Type B pancreatic cell (in vitro differentiated cells): ENCODE measurements around the gene CFAP299. TPM values are rescaled to one million over a fixed set of nuclear protein-coding genes. Genes with fewer than 3 reads are reported as not detected.
A peak's percentile ranks its signal among the peaks of the same experiment; 100 is the strongest.

Experiments used
- DNase-seq: peaks from one replicate; pipeline ENCODE4 v3.0.0; 2021; ENCODE audit warnings: mixed read lengths; ENCODE audit not compliant: unreplicated experiment; ENCODE audit errors: extremely low spot score
- H3K27ac Mint-ChIP-seq: 2 replicates; pipeline ENCODE4 v1.8.0; 2021; ENCODE audit warnings: mild to moderate bottlenecking, mixed read lengths
- H3K27me3 Mint-ChIP-seq: 2 replicates; pipeline ENCODE4 v1.8.0; 2021; ENCODE audit warnings: mixed read lengths
- H3K36me3 Mint-ChIP-seq: 2 replicates; pipeline ENCODE4 v1.8.0; 2021; ENCODE audit warnings: mixed read lengths
- H3K4me1 Mint-ChIP-seq: one replicate; pipeline ENCODE4 v1.8.0; 2021; ENCODE audit warnings: mixed read lengths; ENCODE audit not compliant: unreplicated experiment
- H3K4me3 Mint-ChIP-seq: 2 replicates; pipeline ENCODE4 v1.8.0; 2021; ENCODE audit warnings: mild to moderate bottlenecking, mixed read lengths
- H3K9me3 Mint-ChIP-seq: 2 replicates; pipeline ENCODE4 v1.8.0; 2021; ENCODE audit warnings: mixed read lengths
- CTCF ChIP-seq: fragments of 200-600 bp; sonication (generic); conservative IDR thresholded peaks from 2 replicates; pipeline ENCODE4 v1.5.0; 2021; ENCODE audit warnings: antibody characterized with exemption, mild to moderate bottlenecking
- total RNA-seq: library from RNA; stranded (reverse); gene quantifications from 2 replicates; pipeline ENCODE4 v1.2.1, GENCODE V29; 2021; ENCODE audit warnings: low replicate concordance

Gene CFAP299
- total RNA-seq, 1 donor from 2014 or later: 1.1 TPM

- peaks cover 13% of the 10 kb centered on the region for H3K27me3 Mint-ChIP-seq
- H3K4me3 Mint-ChIP-seq: no peak overlapping the region
- DNase-seq: no peak
- H3K4me1 Mint-ChIP-seq: peaks cover 4% of the 10 kb centered on the region
- no peak for TF ChIP-seq CTCF
- no peaks in the 10 kb centered on the region for H3K9me3 Mint-ChIP-seq
- H3K36me3 Mint-ChIP-seq: no peaks in the 10 kb centered on the region
- no peak overlapping the region for H3K27ac Mint-ChIP-seq
Measured at GRCh38 chr4:80585542-80585941, 250.0 kb downstream of the CFAP299 start.

- no peaks in the 10 kb centered on the region for H3K36me3 Mint-ChIP-seq
- H3K27me3 Mint-ChIP-seq: peaks cover 10% of the 10 kb centered on the region
- no peak overlapping the region for H3K4me3 Mint-ChIP-seq
Measured at GRCh38 chr4:80586716-80587115, 251.2 kb downstream of the CFAP299 start.

GRCh38 chr4:80587871-80588385 lies 252.4 kb downstream of the CFAP299 start:
- no peak for DNase-seq
- Mint-ChIP-seq H3K27me3 (peaks cover 7% of the 10 kb centered on the region), H3K27ac (no peak overlapping the region), H3K4me3 (no peak overlapping the region), H3K36me3 (no peaks in the 10 kb centered on the region), H3K9me3 (no peaks in the 10 kb centered on the region), H3K4me1 (peaks cover 4% of the 10 kb centered on the region)
- no peak for TF ChIP-seq CTCF

More at GRCh38 chr4:80586716-80587115, 251.2 kb downstream of the CFAP299 start:
- no peak for DNase-seq
- TF ChIP-seq CTCF: no peak
- peaks cover 4% of the 10 kb centered on the region for H3K4me1 Mint-ChIP-seq
- H3K27ac Mint-ChIP-seq: no peak overlapping the region
- H3K9me3 Mint-ChIP-seq: no peaks in the 10 kb centered on the region

GRCh38 chr4:80592950-80593349 lies 257.4 kb downstream of the CFAP299 start:
- Mint-ChIP-seq H3K4me3 (no peak overlapping the region), H3K9me3 (no peaks in the 10 kb centered on the region), H3K36me3 (no peaks in the 10 kb centered on the region), H3K27me3 (peaks cover 10% of the 10 kb centered on the region), H3K27ac (no peak overlapping the region), H3K4me1 (no peaks in the 10 kb centered on the region)
- DNase-seq: no peak
- TF ChIP-seq CTCF: peak; percentile 37

GRCh38 chr4:80594701-80595100 lies 259.2 kb downstream of the CFAP299 start:
- DNase-seq: no peak
- Mint-ChIP-seq H3K4me3 (no peak overlapping the region), H3K27ac (no peak overlapping the region), H3K27me3 (peaks cover 8% of the 10 kb centered on the region), H3K9me3 (no peaks in the 10 kb centered on the region), H3K36me3 (no peaks in the 10 kb centered on the region), H3K4me1 (no peaks in the 10 kb centered on the region)
- no peak for TF ChIP-seq CTCF
